WTC11 (cell line): Measurements from ENCODE around the gene NAA80. TPM values are rescaled to one million over a fixed set of nuclear protein-coding genes. Genes with fewer than 3 reads are reported as not detected.
"Not testable (repeated sequence)": the region's sequence is repeated elsewhere in the genome, so short reads cannot be mapped to it uniquely, and the experiment has no call there.

ENCODE experiments used
- ATAC-seq: fragments of 200-7000 bp; cut with Tn5 transposase; 2 replicates; pipeline ENCODE4 v1.10.0; 2021; ENCODE audit warnings: mild to moderate bottlenecking, moderate library complexity
- CTCF ChIA-PET: fragments of 300-600 bp; sonication (Branson Sonifier 250); formaldehyde crosslinking; loops from one replicate; lab custom pipeline; 2021; ENCODE audit warnings: antibody characterized with exemption; lab: Charles Lee
- POLR2A ChIA-PET: fragments of 350-600 bp; sonication (Branson Sonifier 250); formaldehyde crosslinking; loops from one replicate; lab custom pipeline; 2021; ENCODE audit warnings: antibody characterized with exemption; lab: Charles Lee
- DNase-seq: peaks from one replicate; pipeline ENCODE4 v3.0.0; 2021; ENCODE audit warnings: low spot score
- H3K27ac Mint-ChIP-seq: 2 replicates; pipeline ENCODE4 v1.8.0; 2021; ENCODE audit warnings: mixed read lengths
- H3K27me3 Mint-ChIP-seq: 2 replicates; pipeline ENCODE4 v1.8.0; 2021; ENCODE audit warnings: low read depth, mild to moderate bottlenecking, moderate library complexity, mixed read lengths
- H3K36me3 Mint-ChIP-seq: 2 replicates; pipeline ENCODE4 v1.8.0; 2021; ENCODE audit warnings: mixed read lengths
- H3K4me1 Mint-ChIP-seq: 2 replicates; pipeline ENCODE4 v1.8.0; 2022; ENCODE audit warnings: mixed read lengths
- H3K4me3 Mint-ChIP-seq: 2 replicates; pipeline ENCODE4 v1.8.0; 2021; ENCODE audit warnings: mild to moderate bottlenecking, moderate library complexity, mixed read lengths
- H3K9me3 Mint-ChIP-seq: 2 replicates; pipeline ENCODE4 v1.8.0; 2021; ENCODE audit warnings: mixed read lengths
- ATF1 ChIP-seq: sonication (generic); formaldehyde crosslinking; IDR thresholded peaks from 2 replicates; pipeline ENCODE4 v1.8.1; 2023; ENCODE audit warnings: mild to moderate bottlenecking, moderate library complexity, missing genetic modification reagents
- ETV6 ChIP-seq: sonication (generic); formaldehyde crosslinking; IDR thresholded peaks from 2 replicates; pipeline ENCODE4 v1.8.1; 2022; ENCODE audit warnings: mild to moderate bottlenecking, missing genetic modification reagents
- HMGA2 ChIP-seq: fragments of 250-450 bp; sonication (Bioruptor Pico); IDR thresholded peaks from 2 replicates; pipeline ENCODE4 v1.4.0; 2021; ENCODE audit warnings: mild to moderate bottlenecking, moderate library complexity
- ZNF232 ChIP-seq: sonication (generic); formaldehyde crosslinking; IDR thresholded peaks from 2 replicates; pipeline ENCODE4 v1.8.0; 2022; ENCODE audit warnings: mild to moderate bottlenecking, missing genetic modification reagents
- total RNA-seq: library from RNA; stranded (reverse); gene quantifications from 3 replicates; pipeline ENCODE4 v1.2.3, GENCODE V29; 2021
- TF ChIP-seq, protein P1 (sequence below): sonication (generic); formaldehyde crosslinking; IDR thresholded peaks from 2 replicates; pipeline ENCODE4 v1.8.1; 2023; ENCODE audit warnings: mild to moderate bottlenecking, missing genetic modification reagents
- TF ChIP-seq, protein P2 (sequence below): sonication (generic); formaldehyde crosslinking; IDR thresholded peaks from 2 replicates; pipeline ENCODE4 v1.8.1; 2022; ENCODE audit warnings: missing genetic modification reagents, borderline replicate concordance
- TF ChIP-seq, protein P3 (sequence below): sonication (generic); formaldehyde crosslinking; IDR thresholded peaks from 2 replicates; pipeline ENCODE4 v1.8.1; 2022; ENCODE audit warnings: low read depth, mild to moderate bottlenecking, moderate library complexity, missing genetic modification reagents, borderline replicate concordance
- TF ChIP-seq, protein P4 (sequence below): fragments of 200-600 bp; IDR thresholded peaks from 2 replicates; pipeline ENCODE4 v1.8.0; 2022; ENCODE audit warnings: antibody characterized with exemption
- TF ChIP-seq, protein P5 (sequence below): sonication (generic); formaldehyde crosslinking; IDR thresholded peaks from 2 replicates; pipeline ENCODE4 v1.8.1; 2022; ENCODE audit warnings: mild to moderate bottlenecking, missing genetic modification reagents, moderate library complexity, borderline replicate concordance
- TF ChIP-seq, protein P6 (sequence below): sonication (generic); formaldehyde crosslinking; IDR thresholded peaks from 2 replicates; pipeline ENCODE4 v1.8.1; 2023; ENCODE audit warnings: mild to moderate bottlenecking, moderate library complexity, missing genetic modification reagents
- TF ChIP-seq, protein P7 (sequence below): sonication (generic); formaldehyde crosslinking; IDR thresholded peaks from 2 replicates; pipeline ENCODE4 v1.8.0; 2022; ENCODE audit warnings: mild to moderate bottlenecking, missing genetic modification reagents
- TF ChIP-seq, protein P8 (sequence below): sonication (generic); formaldehyde crosslinking; IDR thresholded peaks from 2 replicates; pipeline ENCODE4 v1.8.0; 2022; ENCODE audit warnings: missing genetic modification reagents

Gene NAA80
- total RNA-seq, 1 experiment from 2014 or later, result 17.3 TPM

DNA sequence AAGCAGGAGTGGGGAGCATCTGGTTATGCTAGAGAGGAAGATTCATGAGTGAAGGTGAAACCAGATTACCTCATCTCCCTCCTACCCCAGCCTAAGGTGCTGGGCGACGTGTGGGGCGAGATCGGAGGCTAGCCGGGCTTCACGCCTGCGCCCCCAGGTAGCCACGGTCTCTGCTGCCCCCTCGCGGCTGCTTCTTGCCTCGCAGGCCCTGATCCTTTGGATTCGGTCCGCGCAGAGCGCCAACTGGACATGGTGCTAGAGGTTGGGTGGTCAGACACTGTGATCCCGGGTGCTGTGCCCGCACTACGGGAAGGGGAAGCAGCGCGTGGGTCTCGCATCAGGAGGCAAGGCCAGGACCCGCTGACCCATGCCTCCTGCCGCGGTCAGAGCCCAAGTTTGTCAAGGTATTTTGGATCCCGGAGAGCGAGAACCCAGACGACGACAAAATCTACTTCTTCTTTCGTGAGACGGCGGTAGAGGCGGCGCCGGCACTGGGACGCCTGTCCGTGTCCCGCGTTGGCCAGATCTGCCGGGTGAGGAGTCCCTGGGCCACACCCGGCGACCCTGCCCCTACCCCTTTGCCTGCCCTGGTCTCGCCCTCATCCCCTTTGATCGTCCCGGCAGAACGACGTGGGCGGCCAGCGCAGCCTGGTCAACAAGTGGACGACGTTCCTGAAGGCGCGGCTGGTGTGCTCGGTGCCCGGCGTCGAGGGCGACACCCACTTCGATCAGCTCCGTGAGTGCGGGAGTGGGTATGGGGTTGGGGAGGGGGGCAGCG lies 26.1 kb downstream of the NAA80 start:
- Mint-ChIP-seq H3K4me1 (peaks cover 38% of the 10 kb centered on the region), H3K36me3 (no peaks in the 10 kb centered on the region), H3K9me3 (no peaks in the 10 kb centered on the region), H3K27ac (no peak overlapping the region), H3K4me3 (peak overlapping the region; percentile 67), H3K27me3 (peaks cover 53% of the 10 kb centered on the region)
- DNase-seq (peak; percentile 94), ATAC-seq (peak; percentile 37)
- TF ChIP-seq, protein P1, sequence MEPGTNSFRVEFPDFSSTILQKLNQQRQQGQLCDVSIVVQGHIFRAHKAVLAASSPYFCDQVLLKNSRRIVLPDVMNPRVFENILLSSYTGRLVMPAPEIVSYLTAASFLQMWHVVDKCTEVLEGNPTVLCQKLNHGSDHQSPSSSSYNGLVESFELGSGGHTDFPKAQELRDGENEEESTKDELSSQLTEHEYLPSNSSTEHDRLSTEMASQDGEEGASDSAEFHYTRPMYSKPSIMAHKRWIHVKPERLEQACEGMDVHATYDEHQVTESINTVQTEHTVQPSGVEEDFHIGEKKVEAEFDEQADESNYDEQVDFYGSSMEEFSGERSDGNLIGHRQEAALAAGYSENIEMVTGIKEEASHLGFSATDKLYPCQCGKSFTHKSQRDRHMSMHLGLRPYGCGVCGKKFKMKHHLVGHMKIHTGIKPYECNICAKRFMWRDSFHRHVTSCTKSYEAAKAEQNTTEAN, result no peak
- TF ChIP-seq, protein P2, sequence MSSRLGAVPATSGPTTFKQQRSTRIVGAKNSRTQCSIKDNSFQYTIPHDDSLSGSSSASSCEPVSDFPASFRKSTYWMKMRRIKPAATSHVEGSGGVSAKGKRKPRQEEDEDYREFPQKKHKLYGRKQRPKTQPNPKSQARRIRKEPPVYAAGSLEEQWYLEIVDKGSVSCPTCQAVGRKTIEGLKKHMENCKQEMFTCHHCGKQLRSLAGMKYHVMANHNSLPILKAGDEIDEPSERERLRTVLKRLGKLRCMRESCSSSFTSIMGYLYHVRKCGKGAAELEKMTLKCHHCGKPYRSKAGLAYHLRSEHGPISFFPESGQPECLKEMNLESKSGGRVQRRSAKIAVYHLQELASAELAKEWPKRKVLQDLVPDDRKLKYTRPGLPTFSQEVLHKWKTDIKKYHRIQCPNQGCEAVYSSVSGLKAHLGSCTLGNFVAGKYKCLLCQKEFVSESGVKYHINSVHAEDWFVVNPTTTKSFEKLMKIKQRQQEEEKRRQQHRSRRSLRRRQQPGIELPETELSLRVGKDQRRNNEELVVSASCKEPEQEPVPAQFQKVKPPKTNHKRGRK, result no peak
- TF ChIP-seq, protein P3, sequence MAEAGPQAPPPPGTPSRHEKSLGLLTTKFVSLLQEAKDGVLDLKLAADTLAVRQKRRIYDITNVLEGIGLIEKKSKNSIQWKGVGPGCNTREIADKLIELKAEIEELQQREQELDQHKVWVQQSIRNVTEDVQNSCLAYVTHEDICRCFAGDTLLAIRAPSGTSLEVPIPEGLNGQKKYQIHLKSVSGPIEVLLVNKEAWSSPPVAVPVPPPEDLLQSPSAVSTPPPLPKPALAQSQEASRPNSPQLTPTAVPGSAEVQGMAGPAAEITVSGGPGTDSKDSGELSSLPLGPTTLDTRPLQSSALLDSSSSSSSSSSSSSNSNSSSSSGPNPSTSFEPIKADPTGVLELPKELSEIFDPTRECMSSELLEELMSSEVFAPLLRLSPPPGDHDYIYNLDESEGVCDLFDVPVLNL (CRISPR knock-in tag), result no peak
- peak; percentile 84; the same call in 1 of the 2 replicates for TF ChIP-seq HMGA2
- TF ChIP-seq, protein P4, sequence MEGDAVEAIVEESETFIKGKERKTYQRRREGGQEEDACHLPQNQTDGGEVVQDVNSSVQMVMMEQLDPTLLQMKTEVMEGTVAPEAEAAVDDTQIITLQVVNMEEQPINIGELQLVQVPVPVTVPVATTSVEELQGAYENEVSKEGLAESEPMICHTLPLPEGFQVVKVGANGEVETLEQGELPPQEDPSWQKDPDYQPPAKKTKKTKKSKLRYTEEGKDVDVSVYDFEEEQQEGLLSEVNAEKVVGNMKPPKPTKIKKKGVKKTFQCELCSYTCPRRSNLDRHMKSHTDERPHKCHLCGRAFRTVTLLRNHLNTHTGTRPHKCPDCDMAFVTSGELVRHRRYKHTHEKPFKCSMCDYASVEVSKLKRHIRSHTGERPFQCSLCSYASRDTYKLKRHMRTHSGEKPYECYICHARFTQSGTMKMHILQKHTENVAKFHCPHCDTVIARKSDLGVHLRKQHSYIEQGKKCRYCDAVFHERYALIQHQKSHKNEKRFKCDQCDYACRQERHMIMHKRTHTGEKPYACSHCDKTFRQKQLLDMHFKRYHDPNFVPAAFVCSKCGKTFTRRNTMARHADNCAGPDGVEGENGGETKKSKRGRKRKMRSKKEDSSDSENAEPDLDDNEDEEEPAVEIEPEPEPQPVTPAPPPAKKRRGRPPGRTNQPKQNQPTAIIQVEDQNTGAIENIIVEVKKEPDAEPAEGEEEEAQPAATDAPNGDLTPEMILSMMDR, result peak; percentile 97
- TF ChIP-seq, protein P5, sequence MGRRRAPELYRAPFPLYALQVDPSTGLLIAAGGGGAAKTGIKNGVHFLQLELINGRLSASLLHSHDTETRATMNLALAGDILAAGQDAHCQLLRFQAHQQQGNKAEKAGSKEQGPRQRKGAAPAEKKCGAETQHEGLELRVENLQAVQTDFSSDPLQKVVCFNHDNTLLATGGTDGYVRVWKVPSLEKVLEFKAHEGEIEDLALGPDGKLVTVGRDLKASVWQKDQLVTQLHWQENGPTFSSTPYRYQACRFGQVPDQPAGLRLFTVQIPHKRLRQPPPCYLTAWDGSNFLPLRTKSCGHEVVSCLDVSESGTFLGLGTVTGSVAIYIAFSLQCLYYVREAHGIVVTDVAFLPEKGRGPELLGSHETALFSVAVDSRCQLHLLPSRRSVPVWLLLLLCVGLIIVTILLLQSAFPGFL (CRISPR knock-in tag), result no peak
- TF ChIP-seq, protein P6, sequence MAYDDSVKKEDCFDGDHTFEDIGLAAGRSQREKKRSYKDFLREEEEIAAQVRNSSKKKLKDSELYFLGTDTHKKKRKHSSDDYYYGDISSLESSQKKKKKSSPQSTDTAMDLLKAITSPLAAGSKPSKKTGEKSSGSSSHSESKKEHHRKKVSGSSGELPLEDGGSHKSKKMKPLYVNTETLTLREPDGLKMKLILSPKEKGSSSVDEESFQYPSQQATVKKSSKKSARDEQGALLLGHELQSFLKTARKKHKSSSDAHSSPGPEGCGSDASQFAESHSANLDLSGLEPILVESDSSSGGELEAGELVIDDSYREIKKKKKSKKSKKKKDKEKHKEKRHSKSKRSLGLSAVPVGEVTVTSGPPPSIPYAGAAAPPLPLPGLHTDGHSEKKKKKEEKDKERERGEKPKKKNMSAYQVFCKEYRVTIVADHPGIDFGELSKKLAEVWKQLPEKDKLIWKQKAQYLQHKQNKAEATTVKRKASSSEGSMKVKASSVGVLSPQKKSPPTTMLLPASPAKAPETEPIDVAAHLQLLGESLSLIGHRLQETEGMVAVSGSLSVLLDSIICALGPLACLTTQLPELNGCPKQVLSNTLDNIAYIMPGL (CRISPR knock-in tag), result 0 out of 2 replicates have a peak, but pooled peaks have one; percentile 48
- no peak; the same call in 1 of the 2 replicates for TF ChIP-seq ZNF232
- TF ChIP-seq, protein P7, sequence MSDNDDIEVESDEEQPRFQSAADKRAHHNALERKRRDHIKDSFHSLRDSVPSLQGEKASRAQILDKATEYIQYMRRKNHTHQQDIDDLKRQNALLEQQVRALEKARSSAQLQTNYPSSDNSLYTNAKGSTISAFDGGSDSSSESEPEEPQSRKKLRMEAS, result peak; percentile 50; the same call in 1 of the 2 replicates
- TF ChIP-seq, protein P8, sequence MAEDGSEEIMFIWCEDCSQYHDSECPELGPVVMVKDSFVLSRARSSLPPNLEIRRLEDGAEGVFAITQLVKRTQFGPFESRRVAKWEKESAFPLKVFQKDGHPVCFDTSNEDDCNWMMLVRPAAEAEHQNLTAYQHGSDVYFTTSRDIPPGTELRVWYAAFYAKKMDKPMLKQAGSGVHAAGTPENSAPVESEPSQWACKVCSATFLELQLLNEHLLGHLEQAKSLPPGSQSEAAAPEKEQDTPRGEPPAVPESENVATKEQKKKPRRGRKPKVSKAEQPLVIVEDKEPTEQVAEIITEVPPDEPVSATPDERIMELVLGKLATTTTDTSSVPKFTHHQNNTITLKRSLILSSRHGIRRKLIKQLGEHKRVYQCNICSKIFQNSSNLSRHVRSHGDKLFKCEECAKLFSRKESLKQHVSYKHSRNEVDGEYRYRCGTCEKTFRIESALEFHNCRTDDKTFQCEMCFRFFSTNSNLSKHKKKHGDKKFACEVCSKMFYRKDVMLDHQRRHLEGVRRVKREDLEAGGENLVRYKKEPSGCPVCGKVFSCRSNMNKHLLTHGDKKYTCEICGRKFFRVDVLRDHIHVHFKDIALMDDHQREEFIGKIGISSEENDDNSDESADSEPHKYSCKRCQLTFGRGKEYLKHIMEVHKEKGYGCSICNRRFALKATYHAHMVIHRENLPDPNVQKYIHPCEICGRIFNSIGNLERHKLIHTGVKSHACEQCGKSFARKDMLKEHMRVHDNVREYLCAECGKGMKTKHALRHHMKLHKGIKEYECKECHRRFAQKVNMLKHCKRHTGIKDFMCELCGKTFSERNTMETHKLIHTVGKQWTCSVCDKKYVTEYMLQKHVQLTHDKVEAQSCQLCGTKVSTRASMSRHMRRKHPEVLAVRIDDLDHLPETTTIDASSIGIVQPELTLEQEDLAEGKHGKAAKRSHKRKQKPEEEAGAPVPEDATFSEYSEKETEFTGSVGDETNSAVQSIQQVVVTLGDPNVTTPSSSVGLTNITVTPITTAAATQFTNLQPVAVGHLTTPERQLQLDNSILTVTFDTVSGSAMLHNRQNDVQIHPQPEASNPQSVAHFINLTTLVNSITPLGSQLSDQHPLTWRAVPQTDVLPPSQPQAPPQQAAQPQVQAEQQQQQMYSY (CRISPR knock-in tag), result 0 out of 2 replicates have a peak, but pooled peaks have one; percentile 13
- 0 out of 2 replicates have a peak, but pooled peaks have one; percentile 49 for TF ChIP-seq ATF1 (CRISPR knock-in tag)
- peak; percentile 76 for TF ChIP-seq ETV6 (CRISPR knock-in tag)
- POLR2A ChIA-PET, result no interaction called here
- CTCF ChIA-PET, result interaction anchor here (0.8 to 12.5 kb wide), 9 partner anchors 8 to 79 kb away, joined by 3 to 145 read pairs (median 31); partner anchors contain the start of genes GNAT1 and HYAL2

DNA sequence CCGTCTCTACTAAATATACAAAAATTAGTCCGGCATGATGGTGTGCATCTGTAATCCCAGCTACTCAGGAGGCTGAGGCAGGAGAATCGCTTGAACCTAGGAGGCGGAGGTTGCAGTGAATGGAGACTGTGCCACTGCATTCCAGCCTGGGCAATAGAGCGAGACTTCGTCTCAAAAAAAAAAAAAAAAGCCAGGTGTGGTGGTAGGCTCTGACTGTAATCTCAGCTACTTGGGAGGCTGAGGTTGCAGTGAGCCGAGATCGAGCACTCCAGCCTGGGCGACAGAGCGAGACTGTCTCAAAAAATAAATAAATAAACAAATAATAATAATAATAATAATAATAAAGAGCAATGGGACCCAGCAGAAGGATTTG lies 26.7 kb downstream of the NAA80 start:
- H3K4me3 Mint-ChIP-seq, POLR2A ChIA-PET, ATAC-seq, H3K27ac Mint-ChIP-seq, H3K36me3 Mint-ChIP-seq, H3K9me3 Mint-ChIP-seq, DNase-seq: not testable (repeated sequence)
- CTCF ChIA-PET, result interaction anchor here (0.8 to 12.5 kb wide), 10 partner anchors 8 to 79 kb away, joined by 3 to 145 read pairs (median 5); partner anchors contain the start of gene GNAT1
- peaks cover 47% of the 10 kb centered on the region for H3K27me3 Mint-ChIP-seq
- H3K4me1 Mint-ChIP-seq, result peaks cover 44% of the 10 kb centered on the region
